ENCODE data around the gene TNFRSF19.

The TNFRSF19 gene

DNA sequence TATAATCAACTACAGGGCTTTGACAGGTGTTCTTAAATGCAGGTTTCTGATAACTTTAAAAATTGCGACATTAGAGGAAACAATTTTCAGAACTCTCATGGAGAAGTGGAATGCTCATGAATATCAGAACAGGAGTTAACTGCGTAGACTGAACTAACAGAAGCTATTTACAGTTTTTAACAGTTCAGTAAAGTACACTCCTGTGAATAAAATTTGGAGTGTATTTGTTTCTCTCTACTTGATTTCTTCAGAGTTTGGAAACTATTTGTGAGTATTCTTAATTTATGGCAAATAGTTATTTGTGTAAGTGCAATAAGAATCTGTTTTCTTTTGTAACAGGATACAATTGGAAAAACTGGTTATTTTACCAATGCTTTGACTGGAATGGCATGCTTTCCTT lies 114.4 kb downstream of the TNFRSF19 start:
- H3K4me3 ChIP-seq (ENCODE audit: low read depth, low read length): no peak overlapping the region
- no peak for DNase-seq
- WGBS (ENCODE audit: extremely low coverage, insufficient coverage, insufficient read length): no CpG with 5 or more reads among the region's 2 CpGs
- H3K9ac ChIP-seq (ENCODE audit: low read length): no peak overlapping the region
- H3K79me2 ChIP-seq (ENCODE audit: control insufficient read depth, insufficient read depth, low read length, poor library complexity): no peaks in the 10 kb centered on the region
- H4K12ac ChIP-seq (ENCODE audit: low read depth, low read length): no peak overlapping the region
- H2AK5ac ChIP-seq (ENCODE audit: low read length): no peak overlapping the region
- H3K4me1 ChIP-seq (ENCODE audit: control insufficient read depth in 1 of 2, insufficient read depth in 2 of 2, low read length in 2 of 2): no peaks in the 10 kb centered on the region
- H3K36me3 ChIP-seq (ENCODE audit: control insufficient read depth in 1 of 2, insufficient read depth in 2 of 2, low read length in 2 of 2): no peaks in the 10 kb centered on the region
- no peaks in the 10 kb centered on the region for H3K79me1 ChIP-seq (ENCODE audit: low read length)
- no peak overlapping the region for H3K4ac ChIP-seq (ENCODE audit: low read depth, low read length)
- no peak overlapping the region for H3K27ac ChIP-seq (ENCODE audit: low read depth, low read length)
- H3K23ac ChIP-seq (ENCODE audit: low read length): no peak overlapping the region
- H3K27me3 ChIP-seq (ENCODE audit: insufficient read depth, low read length): no peaks in the 10 kb centered on the region
- no peak overlapping the region for H2BK12ac ChIP-seq (ENCODE audit: low read length)
- no peak overlapping the region for H2AFZ ChIP-seq (ENCODE audit: insufficient read depth, low read length, poor library complexity)
- H4K8ac ChIP-seq (ENCODE audit: low read depth, low read length): no peak overlapping the region
- no peak overlapping the region for H4K91ac ChIP-seq (ENCODE audit: low read depth, low read length)
- H3K14ac ChIP-seq (ENCODE audit: low read length): no peak overlapping the region
- H3K9me3 ChIP-seq (ENCODE audit: insufficient read depth, low read depth, low read length): peaks cover 1% of the 10 kb centered on the region
- H3K4me2 ChIP-seq (ENCODE audit: low read length): no peak overlapping the region
- no peak overlapping the region for H2BK5ac ChIP-seq (ENCODE audit: low read depth, low read length, poor library complexity)
- H3K18ac ChIP-seq (ENCODE audit: low read length): no peak overlapping the region
- no peak overlapping the region for H2BK120ac ChIP-seq (ENCODE audit: insufficient read depth, low read length, poor library complexity)

DNA sequence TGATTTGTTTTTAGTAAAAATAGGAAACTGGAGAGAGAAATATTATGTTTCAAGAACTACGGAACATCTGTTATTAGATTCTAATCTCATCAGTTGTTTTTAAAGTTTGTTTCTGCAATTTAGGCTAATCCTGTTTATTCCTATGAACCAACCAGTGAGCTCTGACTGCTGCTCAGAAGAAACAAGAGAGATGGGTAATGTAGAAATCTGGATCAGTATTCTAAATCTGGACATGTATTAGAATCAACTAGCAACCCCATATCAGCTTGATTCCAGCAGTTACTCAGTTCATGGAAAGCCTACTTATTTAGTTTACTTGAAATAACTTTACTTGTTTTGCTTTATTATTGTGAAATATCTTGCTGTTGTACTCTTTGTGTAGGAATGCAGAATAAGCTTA lies 115.2 kb downstream of the TNFRSF19 start:
- Histone ChIP-seq H3K4me2 (ENCODE audit: low read length) (no peak overlapping the region), H3K79me2 (ENCODE audit: control insufficient read depth, insufficient read depth, low read length, poor library complexity) (no peaks in the 10 kb centered on the region), H2BK120ac (ENCODE audit: insufficient read depth, low read length, poor library complexity) (no peak overlapping the region), H4K91ac (ENCODE audit: low read depth, low read length) (no peak overlapping the region), H3K14ac (ENCODE audit: low read length) (no peak overlapping the region), H3K23ac (ENCODE audit: low read length) (no peak overlapping the region), H3K27me3 (ENCODE audit: insufficient read depth, low read length) (no peaks in the 10 kb centered on the region), H3K79me1 (ENCODE audit: low read length) (no peaks in the 10 kb centered on the region), H2BK12ac (ENCODE audit: low read length) (no peak overlapping the region), H2AK5ac (ENCODE audit: low read length) (no peak overlapping the region), H3K36me3 (ENCODE audit: control insufficient read depth in 1 of 2, insufficient read depth in 2 of 2, low read length in 2 of 2) (no peaks in the 10 kb centered on the region), H3K4me1 (ENCODE audit: control insufficient read depth in 1 of 2, insufficient read depth in 2 of 2, low read length in 2 of 2) (no peaks in the 10 kb centered on the region), H2BK5ac (ENCODE audit: low read depth, low read length, poor library complexity) (no peak overlapping the region), H2AFZ (ENCODE audit: insufficient read depth, low read length, poor library complexity) (no peak overlapping the region), H3K27ac (ENCODE audit: low read depth, low read length) (no peak overlapping the region), H3K9me3 (ENCODE audit: insufficient read depth, low read depth, low read length) (peaks cover 1% of the 10 kb centered on the region), H3K18ac (ENCODE audit: low read length) (no peak overlapping the region), H3K4ac (ENCODE audit: low read depth, low read length) (no peak overlapping the region), H3K4me3 (ENCODE audit: low read depth, low read length) (no peak overlapping the region), H3K9ac (ENCODE audit: low read length) (no peak overlapping the region), H4K8ac (ENCODE audit: low read depth, low read length) (no peak overlapping the region), H4K12ac (ENCODE audit: low read depth, low read length) (no peak overlapping the region)
- no CpG with 5 or more reads among the region's 1 CpG for WGBS (ENCODE audit: extremely low coverage, insufficient coverage, insufficient read length)
- DNase-seq: no peak

DNA sequence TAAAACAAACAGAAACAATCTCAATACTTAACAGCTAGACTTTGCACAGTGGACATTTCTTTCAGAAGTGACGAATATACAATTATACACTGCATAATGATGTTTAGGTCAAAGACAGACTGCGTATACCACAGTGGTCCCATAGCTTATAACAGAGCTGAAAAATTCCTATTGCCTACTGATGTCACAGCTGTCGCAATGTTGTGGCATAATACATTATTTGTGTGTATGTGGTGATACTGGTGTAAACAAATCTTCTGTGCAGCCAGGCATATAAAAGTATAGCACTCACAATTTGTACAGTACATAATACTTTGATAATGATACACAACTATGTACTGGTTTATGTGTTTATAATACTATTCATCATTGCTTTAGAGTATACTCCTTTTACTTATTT lies 116.7 kb downstream of the TNFRSF19 start:
- H3K14ac ChIP-seq (ENCODE audit: low read length): no peak overlapping the region
- no peak overlapping the region for H2BK120ac ChIP-seq (ENCODE audit: insufficient read depth, low read length, poor library complexity)
- H3K9ac ChIP-seq (ENCODE audit: low read length): no peak overlapping the region
- H2AK5ac ChIP-seq (ENCODE audit: low read length): no peak overlapping the region
- H3K36me3 ChIP-seq (ENCODE audit: control insufficient read depth in 1 of 2, insufficient read depth in 2 of 2, low read length in 2 of 2): no peaks in the 10 kb centered on the region
- no peaks in the 10 kb centered on the region for H3K27me3 ChIP-seq (ENCODE audit: insufficient read depth, low read length)
- no peaks in the 10 kb centered on the region for H3K4me1 ChIP-seq (ENCODE audit: control insufficient read depth in 1 of 2, insufficient read depth in 2 of 2, low read length in 2 of 2)
- no peaks in the 10 kb centered on the region for H3K79me1 ChIP-seq (ENCODE audit: low read length)
- H2BK12ac ChIP-seq (ENCODE audit: low read length): no peak overlapping the region
- H3K27ac ChIP-seq (ENCODE audit: low read depth, low read length): no peak overlapping the region
- H4K8ac ChIP-seq (ENCODE audit: low read depth, low read length): no peak overlapping the region
- no peak overlapping the region for H4K91ac ChIP-seq (ENCODE audit: low read depth, low read length)
- DNase-seq: no peak
- no peak overlapping the region for H3K23ac ChIP-seq (ENCODE audit: low read length)
- H4K12ac ChIP-seq (ENCODE audit: low read depth, low read length): no peak overlapping the region
- H2AFZ ChIP-seq (ENCODE audit: insufficient read depth, low read length, poor library complexity): no peak overlapping the region
- no peak overlapping the region for H3K18ac ChIP-seq (ENCODE audit: low read length)
- H3K9me3 ChIP-seq (ENCODE audit: insufficient read depth, low read depth, low read length): no peaks in the 10 kb centered on the region
- no peaks in the 10 kb centered on the region for H3K79me2 ChIP-seq (ENCODE audit: control insufficient read depth, insufficient read depth, low read length, poor library complexity)
- H3K4ac ChIP-seq (ENCODE audit: low read depth, low read length): no peak overlapping the region
- H3K4me3 ChIP-seq (ENCODE audit: low read depth, low read length): no peak overlapping the region
- H2BK5ac ChIP-seq (ENCODE audit: low read depth, low read length, poor library complexity): no peak overlapping the region
- no peak overlapping the region for H3K4me2 ChIP-seq (ENCODE audit: low read length)
- no CpG with 5 or more reads among the region's 3 CpGs for WGBS (ENCODE audit: extremely low coverage, insufficient coverage, insufficient read length)

DNA sequence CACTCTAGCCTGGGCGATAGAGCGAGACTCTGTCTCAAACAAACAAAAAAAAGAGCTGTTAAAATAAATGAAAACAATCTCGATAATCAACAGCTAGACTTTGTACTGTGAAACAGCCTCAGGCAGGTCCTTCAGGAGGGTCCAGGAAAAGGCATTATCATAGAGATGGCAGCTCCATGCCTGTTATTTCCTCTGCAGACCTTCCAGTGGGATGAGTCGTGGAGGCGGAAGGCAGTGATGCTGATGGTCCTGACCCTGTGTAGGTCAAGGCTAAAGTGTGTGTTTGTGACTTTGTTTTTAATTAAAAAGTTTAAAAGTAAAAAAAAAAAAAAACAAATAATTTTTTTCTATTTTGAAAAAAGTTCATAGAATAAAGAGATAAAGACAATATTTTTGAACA lies 117.4 kb downstream of the TNFRSF19 start:
- no peak overlapping the region for H2BK12ac ChIP-seq (ENCODE audit: low read length)
- H3K27ac ChIP-seq (ENCODE audit: low read depth, low read length): no peak overlapping the region
- no peak overlapping the region for H2AFZ ChIP-seq (ENCODE audit: insufficient read depth, low read length, poor library complexity)
- no peak overlapping the region for H3K4me3 ChIP-seq (ENCODE audit: low read depth, low read length)
- no peak overlapping the region for H4K8ac ChIP-seq (ENCODE audit: low read depth, low read length)
- no peak overlapping the region for H2BK5ac ChIP-seq (ENCODE audit: low read depth, low read length, poor library complexity)
- DNase-seq: no peak
- no peak overlapping the region for H2BK120ac ChIP-seq (ENCODE audit: insufficient read depth, low read length, poor library complexity)
- H3K23ac ChIP-seq (ENCODE audit: low read length): no peak overlapping the region
- H3K4me2 ChIP-seq (ENCODE audit: low read length): no peak overlapping the region
- no peaks in the 10 kb centered on the region for H3K9me3 ChIP-seq (ENCODE audit: insufficient read depth, low read depth, low read length)
- no peak overlapping the region for H3K4ac ChIP-seq (ENCODE audit: low read depth, low read length)
- no CpG with 5 or more reads among the region's 5 CpGs for WGBS (ENCODE audit: extremely low coverage, insufficient coverage, insufficient read length)
- H3K27me3 ChIP-seq (ENCODE audit: insufficient read depth, low read length): no peaks in the 10 kb centered on the region
- H3K9ac ChIP-seq (ENCODE audit: low read length): no peak overlapping the region
- no peaks in the 10 kb centered on the region for H3K4me1 ChIP-seq (ENCODE audit: control insufficient read depth in 1 of 2, insufficient read depth in 2 of 2, low read length in 2 of 2)
- no peak overlapping the region for H4K91ac ChIP-seq (ENCODE audit: low read depth, low read length)
- no peak overlapping the region for H3K18ac ChIP-seq (ENCODE audit: low read length)
- H3K36me3 ChIP-seq (ENCODE audit: control insufficient read depth in 1 of 2, insufficient read depth in 2 of 2, low read length in 2 of 2): no peaks in the 10 kb centered on the region
- H2AK5ac ChIP-seq (ENCODE audit: low read length): no peak overlapping the region
- H4K12ac ChIP-seq (ENCODE audit: low read depth, low read length): no peak overlapping the region
- no peaks in the 10 kb centered on the region for H3K79me2 ChIP-seq (ENCODE audit: control insufficient read depth, insufficient read depth, low read length, poor library complexity)
- no peaks in the 10 kb centered on the region for H3K79me1 ChIP-seq (ENCODE audit: low read length)
- H3K14ac ChIP-seq (ENCODE audit: low read length): no peak overlapping the region
